Hematopoietic multipotent progenitor cell treated with erythropoietin and hydrocortisone succinate and interleukin-3 and kit ligand, for 6 days (in vitro differentiated cells): ENCODE data around the gene GLIS1.

Experiments
- DNase-seq: peaks from one replicate; pipeline ENCODE4 v3.0.0-alpha.2; 2015

GLIS1 gene

DNA sequence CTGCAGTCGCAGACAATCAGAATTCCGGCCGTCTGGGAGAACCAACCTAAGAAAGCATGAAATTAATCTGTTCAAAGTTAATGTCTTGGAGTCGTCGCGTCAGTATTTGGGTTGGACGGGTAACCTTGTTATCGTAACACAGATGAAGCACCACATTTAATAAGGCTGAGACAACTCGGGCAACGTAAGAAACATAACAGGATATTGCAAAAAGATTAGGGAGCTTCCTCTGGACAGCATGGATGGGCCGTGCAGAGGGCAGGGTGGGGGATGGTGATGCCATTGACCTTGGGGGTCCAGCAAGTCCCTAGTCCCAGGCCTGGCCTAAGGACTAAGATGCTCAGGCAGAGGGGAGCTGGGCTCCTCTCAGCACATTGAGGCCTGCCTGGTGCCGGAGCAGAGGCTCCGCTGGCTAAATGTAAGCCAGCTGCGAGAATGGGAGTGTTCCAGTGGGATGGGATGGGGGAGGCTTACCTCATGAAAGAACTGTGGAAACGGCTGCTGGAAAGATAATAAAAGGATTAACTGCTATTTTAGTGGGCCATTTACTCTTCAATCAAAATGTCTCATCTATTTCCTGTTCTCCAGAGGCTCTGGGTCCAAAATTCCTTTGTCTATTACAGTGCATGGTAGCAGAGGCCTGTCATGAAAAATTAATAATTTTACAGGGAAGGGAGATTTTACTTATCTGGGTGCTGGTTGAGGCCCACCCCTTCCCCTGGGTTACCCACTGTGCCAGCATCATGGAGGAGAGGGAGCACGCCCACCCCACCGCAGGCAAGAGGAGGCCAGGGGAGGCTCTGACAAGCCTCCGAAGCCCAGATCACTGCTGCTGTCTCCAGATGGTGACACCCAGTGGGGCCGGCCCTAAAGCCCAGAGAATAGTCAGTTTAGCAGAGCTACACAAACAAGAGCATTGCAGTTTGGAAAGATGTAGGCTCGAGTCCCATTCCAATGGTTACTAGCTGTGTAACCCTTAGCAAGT, 148.1 kb downstream of the GLIS1 start:
- DNase-seq: no peak

DNA sequence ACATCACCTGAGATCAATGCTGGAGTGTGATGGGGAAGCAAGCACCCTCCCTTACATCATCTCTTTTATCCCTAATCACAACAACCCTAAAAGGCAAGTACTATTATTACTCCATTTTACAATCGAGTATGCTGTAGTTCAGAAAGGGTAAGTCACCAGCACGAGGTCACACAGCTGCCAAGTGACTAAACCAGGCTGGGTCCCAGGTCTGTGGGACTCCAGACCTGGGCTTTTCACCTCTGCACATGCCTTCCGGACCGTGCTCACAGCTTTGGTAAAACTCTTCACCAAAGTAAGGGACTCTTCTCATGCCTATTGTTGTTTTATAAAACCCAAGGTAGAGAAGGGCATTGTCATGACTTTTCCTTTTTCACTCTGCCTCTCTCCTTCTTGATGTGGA, 148.9 kb downstream of the GLIS1 start:
- DNase-seq: no peak

DNA sequence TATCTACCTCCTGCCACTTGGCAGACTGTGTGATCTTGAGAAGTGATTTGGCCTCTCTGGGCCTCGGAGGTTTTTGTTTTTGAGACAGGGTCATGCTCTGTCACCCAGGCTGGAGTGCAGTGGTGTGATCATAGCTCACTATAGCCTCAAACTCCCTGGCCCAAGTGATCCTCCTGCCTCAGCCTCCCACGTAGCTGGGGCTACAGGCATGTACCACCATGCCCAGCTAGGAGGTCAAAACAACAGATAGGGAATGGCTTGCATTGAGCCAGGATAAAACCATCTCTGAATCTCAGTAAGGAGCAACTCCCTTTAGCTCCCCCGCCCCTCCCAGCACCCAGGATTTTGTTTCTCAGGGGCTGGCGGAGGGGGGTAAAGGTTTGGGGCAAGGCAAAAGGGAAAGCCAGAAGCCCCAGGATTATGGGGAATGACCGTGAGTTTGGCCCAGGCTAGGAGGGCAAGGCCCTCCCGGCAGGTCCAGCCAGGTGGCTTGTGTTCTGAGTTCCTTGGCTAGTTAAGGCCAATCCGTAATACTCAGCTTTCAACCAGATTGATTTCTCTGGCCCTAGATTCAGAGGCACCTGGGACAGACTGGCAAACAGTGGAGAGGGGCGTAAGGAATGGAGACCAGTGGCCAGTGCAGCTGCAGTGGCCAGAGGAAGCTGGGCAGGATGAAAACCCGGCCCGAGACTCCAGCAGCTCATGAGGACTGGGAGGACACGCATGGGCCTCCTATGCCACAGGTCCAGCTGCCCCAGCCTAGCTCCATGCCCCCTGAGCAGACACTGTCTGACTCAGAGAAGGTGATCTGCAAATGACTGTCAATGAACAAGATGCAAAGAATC, 149.7 kb downstream of the GLIS1 start:
- DNase-seq: no peak

DNA sequence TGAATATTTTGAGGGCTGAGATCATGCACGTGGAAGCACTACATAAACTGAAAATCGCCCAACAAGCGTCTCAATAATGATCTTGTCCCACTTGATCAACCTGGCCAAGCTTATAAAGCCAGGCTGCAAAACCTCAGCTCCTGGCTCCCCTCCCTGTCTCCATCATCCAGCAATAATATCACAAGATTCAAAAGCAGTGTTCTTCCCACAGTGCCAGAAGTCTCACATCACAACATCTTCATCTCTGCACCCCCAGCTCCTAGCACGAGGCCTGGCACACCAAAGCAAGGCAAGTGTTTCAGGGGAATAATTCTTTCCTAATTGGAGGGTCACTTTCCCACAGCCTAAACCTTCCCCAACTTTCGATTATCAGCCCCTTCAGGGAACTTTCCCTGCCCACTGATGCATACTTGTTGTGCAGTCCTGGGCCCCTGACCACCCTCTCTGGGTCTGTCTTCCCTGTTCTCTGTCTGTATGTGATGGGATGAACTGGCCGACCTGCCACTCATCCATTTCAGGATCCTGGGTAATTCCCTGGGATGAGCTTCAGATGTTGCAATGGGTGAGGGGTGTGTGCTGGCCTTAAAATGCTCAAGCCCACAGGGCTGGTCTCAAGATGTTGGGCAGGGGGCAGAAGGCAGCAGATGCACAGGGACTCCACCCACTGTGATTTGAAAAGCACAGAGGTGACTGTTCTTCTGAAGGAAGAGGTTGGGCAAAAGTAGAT, 150.7 kb downstream of the GLIS1 start:
- no peak for DNase-seq

DNA sequence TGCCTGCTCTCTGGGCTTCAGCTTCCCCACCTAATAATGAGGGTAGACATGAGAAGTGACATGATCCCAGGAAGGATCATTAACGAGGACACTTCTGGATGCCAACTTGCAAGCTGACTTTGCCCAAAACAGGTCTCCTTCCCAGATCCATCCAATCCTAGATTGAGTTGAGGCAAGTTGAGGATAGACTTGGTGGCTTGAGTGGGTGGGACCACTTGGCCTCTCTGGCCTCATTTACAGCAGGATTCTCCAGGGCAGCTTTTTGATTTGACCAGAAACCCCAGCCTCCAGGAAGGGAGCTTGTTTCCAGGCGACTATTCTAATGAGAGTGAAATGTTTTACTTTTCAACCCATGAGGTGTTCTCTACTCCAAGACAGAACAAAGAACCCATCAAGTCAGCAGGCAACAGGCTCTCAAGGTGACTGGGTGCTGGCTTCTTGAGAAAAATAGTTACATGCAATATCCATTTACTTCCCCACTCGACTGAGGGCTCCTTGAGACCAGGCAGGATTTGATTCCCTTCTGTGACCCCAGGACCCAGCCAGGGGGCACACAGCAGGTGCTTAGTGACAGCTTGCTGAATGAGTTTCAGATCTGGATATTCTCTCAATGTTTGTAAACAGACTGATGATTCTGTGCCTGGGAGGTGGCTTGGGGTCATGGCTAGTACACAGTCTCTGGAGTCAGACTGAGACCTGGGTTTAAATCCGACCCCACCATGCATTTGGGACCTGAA, 151.5 kb downstream of the GLIS1 start:
- no peak for DNase-seq

DNA sequence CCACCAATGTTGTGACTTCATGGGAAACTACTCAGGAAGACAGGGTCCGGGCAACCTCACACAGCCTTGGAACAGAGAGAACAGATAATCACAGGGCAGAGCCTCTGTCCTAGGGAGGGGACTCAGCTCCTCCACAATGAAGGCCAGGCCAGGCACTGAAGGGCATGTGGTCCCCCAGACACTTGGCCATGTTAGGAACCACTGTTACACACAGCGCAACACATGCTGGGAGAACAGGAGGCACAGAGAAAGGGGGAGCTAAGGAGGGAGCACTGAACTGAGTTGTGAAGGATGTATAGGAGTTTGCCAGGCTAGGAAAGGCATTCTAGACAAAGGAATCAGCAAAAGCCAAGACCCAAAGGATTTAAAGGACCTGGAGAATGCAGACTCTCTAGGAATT, 152.2 kb downstream of the GLIS1 start:
- no peak for DNase-seq

DNA sequence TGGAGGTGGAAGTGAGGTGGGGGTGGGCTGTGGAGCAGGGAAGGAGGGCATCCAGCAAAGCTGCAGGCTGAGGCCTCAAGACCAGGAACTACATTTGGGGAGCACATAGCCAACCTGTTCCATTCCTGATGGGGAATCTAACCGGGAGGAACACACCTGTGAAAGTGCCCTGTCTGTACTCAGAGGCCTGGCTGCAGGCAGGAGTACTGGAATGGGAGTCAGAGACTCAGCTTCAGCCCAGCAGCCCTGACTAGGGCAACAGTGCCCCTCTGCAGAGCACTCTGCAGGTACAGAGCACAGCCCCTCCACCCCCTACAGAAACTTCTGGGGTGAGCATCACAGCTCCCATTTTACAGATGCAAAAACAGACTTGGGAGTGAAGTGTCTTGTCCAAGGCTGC, 153.4 kb downstream of the GLIS1 start:
- no peak for DNase-seq

DNA sequence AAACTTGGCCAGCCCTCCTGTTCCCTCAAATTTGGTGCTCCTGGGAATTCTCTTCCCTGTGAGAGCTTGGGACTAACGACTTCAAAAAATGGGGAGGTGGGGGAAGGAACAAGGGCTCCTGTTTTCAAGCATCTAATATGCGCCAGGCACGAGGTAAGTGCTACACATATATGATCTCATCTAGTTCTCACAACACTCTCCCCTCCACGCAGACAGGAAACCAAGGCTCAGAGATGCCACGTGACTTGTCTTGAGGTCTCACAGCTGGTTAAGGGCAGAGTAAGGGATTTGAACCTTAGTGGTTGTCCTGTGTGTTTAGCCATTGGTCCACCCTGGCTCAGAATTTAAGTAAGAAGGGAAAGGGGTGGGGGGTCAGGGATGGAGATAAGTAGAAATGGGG, 153.8 kb downstream of the GLIS1 start:
- peak; percentile 23 for DNase-seq

DNA sequence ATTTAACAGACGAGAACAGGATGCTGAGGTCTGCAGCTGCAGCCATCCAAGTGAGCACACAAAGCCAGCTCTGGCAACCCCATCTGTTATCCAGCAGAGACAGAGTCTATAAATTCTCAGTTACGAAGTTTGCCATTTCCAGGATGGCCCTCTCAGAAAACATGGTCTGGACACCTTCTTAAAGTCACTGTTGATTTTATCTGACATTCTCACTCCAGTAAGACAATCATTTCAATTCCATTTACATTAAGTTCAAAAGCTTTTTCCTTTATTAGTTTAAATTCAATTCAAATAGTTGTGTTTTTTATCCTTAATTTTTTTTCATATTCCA, 154.2 kb downstream of the GLIS1 start:
- DNase-seq: no peak

DNA sequence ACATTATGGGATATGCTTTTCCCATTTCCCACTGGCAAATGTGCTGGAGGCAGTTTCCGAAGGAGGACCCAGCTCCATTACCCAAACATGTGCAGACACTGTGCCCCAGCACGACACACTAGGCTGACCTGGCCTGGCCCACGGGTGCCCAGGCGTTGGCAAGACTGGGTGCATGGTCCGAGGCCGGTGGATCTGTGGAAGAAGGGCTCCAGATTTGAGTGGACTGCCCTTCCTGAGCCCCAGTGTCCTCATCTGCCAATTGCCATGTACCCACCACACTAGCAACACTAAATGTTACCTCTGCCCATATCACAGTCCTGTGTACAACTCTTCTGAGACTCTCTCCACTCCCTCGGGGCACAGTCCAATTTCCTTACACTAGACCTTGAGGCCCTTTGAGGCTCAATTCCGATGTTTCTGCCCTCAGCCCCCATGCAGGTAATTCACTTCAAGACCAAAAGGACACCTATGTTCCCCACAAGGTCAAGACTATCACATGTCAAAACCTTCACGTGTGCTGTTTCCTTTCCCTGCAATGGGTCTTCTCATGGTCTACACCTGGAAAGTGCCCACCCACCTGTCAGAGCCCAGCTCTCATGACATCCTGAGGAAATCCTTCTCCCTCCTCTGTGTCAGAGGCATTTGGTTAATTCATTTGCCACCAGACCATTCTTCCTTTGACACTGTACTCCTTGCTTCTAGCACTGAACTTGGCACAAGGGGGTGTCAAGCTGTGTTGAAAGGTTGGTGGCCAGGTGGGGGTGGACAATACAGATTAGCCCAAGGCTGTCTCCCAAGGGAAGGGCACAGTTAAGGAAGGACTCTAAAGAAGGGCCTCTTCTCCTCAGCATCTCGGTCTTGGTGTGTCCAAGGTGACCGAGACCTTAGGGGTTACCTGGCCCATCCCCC, 154.8 kb downstream of the GLIS1 start:
- no peak for DNase-seq

DNA sequence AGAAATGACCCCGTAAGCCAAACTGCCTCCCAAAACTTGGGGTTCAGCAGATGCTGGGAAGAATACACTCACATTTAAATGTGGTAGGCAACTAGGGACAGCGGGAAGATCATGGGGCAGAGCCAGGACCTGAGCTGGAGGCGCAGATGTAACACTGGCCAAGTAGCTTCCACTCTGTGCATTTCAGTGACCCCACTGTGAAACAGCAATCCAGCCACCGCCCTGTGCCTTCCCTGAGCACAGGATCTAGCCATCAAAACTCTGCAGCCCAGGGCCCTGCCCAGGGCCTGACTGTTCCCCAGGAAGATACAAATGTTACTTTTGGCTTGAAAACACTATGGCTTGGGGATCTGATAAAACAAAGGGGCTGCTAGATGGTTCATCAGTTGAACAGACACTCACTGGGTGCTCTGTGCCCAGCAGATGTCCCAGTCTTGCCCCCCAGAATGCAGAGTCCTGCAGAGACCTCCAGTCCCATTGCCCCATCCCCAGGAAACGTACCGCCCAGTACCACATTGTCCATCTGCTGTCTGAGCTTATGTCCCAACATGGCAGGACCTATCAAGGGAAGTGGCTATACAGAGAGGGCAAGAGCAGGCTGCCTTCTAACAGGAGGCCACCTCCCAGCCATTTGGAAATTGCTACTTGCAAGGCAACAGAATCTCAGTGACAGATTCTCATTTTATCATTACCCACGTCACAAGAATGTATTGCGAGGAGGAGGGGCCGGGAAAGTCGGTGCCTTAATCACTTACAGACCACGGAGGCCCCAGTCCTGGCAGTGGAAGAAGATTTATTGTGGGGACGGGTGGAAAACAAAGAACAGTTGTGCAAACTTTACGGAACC, 155.7 kb downstream of the GLIS1 start:
- no peak for DNase-seq

DNA sequence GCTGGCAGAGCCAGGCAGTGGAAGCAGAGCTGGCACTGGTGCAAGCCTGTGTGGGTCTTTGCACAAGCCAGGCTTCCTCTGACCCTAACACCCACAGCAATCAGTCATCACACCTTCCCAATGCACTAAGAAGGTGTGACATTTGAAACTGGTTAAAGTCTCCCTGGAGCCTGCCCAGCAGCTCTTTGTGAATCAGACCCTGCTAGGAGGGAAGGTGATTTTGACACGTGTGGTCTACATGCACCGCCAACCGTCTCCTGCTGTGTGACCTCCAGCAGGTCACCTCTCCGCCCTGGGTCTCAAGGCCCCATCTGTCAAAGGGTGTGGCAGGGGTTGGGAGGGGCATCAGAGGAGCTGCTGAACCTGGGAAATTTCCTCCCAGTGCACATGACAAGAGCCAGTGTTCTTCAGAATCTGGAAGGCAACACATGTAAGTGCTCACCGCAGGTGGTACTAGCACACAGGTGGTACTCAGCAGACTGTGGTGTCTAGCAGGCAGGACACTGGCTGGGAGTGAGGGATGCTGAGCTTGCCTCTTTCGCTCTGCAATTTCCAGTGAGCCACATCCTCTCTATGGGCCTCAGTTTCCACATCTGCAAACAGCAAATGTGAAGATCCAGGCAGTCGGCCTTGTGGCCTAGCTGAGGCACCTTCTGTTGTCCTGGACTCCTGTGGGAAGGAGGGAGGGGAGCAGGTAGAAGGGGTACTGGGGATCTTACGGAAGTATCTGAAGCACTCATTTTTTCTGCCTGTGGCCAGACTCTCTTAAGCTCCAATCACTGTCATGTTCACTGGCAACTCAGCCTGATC, 156.5 kb downstream of the GLIS1 start:
- peak; percentile 8 for DNase-seq

DNA sequence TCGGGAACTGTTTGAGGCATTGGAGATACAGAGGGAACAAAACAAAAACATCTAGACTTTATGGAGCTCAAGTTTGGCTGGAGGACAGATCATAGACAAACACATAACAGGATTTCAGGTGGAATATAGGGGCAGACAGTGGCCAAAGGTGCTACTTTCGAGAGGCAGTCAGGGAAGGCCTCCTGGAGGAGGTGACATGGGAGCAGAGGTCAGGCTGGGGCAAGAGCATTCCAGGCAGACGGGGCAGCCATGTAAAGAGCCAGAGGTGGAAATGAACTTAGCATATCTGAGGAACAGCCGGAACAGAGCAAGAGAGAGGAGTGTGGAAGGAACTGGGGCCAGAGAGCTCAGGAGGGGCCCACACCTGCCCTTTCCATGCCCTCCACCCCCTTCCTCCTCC, 157.5 kb downstream of the GLIS1 start:
- no peak for DNase-seq

DNA sequence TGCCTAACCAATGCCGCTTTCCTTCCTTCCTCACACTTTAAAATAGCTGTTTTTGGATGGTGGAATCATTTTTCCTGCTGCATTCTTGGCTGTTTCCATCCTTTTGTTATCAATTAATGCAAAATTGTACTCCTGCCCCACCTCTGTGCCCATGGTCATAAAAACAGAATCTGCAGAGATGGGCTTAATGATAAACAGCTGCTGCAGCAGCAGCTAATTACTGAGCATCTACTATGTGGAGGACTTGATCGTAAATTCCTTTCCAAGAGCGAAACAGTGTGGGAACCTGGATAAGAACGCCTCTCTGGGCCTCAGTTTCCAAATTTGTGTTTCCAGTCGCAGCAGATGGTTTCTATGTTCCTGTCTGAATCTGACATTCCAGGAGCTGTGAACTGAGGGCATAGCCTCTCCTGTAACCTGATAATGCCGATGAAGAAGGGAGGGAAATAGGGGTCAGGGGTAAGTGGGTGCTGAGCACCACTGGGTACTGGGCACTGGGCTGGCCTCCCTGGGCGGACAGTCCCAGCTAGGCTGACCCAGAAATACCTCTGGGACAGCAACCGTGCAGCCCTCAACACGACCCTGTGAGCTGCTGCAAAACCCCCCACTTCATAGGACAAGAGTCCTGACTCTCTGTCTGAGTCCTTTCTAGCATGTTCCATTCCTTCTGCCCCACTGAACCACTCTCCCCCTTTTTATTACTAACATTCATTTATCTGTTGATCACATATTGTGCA, 158.1 kb downstream of the GLIS1 start:
- DNase-seq: no peak

DNA sequence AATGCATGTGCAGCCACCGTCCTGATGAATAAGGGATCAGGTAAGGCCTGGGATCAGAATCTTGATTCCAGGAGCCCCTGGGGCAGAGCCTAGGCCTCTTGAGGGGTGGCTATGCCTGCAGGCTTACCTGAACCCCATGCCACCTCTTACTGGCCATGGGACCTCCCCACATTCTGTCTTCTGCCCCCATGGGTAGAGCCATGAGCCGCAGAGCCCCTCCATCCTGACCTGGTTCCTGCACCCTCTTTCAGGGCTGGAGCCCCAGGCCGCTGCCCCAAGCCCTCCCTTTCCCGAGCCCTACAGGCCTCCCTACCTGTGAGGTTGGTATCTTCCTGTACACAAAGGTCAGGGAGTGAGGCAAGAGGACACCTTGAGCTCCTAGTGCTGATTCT, 159.0 kb downstream of the GLIS1 start:
- DNase-seq: no peak

DNA sequence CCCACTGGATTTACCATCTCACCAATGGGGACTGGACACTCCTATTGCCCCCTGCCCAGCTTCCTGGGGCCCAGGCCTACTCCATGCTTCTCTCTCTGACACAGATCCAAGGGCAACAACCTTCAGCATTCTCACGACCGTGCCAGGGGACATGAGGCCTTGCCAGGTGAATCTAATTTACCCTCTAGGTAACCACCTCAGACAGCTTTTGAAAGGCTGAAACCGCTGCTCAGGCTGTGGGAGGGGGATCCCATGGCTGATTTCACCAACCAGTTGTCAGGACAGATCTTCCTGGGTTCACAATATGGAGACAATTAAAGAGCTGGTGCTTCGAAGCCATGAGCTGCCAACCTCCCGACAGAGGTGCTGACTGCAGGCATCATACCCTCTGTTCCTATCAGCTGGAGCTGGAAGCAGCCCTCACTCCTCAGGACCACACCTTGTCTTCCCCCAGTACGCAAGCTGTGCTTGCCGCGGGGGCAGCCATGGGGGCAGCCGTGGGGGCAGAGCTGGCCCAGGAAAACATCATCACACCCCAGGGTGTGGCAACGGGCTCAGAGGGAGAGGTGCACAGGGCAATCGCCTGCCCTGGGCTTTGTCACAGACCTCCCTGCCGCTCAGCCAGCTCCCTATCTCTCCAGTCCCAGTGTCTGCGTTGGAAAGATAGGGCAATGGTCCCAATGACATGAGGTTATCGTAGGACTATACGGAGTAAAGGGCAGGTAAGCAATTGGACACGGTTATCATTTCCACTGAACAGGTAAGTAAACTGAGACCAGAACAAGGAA, 159.5 kb downstream of the GLIS1 start:
- DNase-seq: peak; percentile 60

DNA sequence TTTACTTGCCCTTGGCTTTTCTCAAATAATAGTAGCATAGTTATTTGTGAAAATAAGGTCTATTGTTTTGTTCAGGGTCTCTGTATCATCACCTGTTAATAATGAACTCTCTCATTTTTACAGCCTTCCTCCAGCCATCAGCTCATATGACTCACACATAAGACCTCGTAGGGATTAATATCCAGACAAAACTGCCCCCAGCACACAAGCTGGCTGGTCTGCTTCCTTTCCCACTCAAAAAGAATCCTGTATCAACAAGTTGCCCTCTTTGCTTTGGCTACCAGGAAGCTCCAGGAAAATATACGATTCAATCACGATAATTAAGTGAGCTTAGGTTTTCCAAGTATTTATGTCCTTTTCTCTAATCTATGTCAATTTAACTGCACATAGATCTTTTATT, 160.6 kb downstream of the GLIS1 start:
- no peak for DNase-seq

DNA sequence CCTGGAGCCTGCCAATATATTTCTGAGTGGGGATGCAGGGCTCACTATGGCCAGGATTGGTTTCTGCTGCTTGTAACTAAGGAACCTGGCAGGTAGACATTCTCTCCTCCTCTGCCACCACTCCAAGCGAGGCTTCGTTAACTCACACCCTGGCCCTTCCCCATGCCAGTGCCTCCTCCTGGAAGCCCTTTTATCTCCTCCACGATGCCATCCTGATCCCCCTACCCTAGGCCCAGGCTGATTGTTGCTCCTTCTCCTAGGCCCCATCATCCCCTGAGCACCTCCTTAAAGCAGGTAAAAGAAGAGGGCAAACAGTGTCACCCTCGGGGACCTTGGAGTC, 161.2 kb downstream of the GLIS1 start:
- DNase-seq: no peak
